Mucosa of descending colon (tissue), 3 donors: ENCODE results near the gene GDE1. TPM values are rescaled to one million over a fixed set of nuclear protein-coding genes. Genes with fewer than 3 reads are reported as not detected.

ENCODE experiments used
- ATAC-seq: fragments of 200-7000 bp; cut with Tn5 transposase; one replicate; pipeline ENCODE4 v1.9.1; 2020; ENCODE audit warnings: mild to moderate bottlenecking, moderate library complexity
- DNase-seq, 3 donors: peaks; one replicate each; pipeline ENCODE4 v3.0.0-alpha.2; 2020
- H3K36me3 ChIP-seq: fragments of 200-600 bp; one replicate; pipeline ENCODE4 v1.8.0; 2021; ENCODE audit warnings: low read depth, mild to moderate bottlenecking
- H3K4me1 ChIP-seq: fragments of 200-600 bp; one replicate; pipeline ENCODE4 v1.8.0; 2021; ENCODE audit warnings: low read depth, mild to moderate bottlenecking
- H3K4me3 ChIP-seq: fragments of 200-600 bp; one replicate; pipeline ENCODE4 v1.8.0; 2021; ENCODE audit warnings: mild to moderate bottlenecking
- H3K9me3 ChIP-seq: fragments of 200-600 bp; one replicate; pipeline ENCODE4 v1.8.0; 2021; ENCODE audit warnings: mild to moderate bottlenecking
- CTCF ChIP-seq: fragments of 200-600 bp; IDR thresholded peaks from one replicate; pipeline ENCODE4 v1.8.0; 2022; ENCODE audit warnings: antibody characterized with exemption, mild to moderate bottlenecking
- intact Hi-C, 2 donors: fragments of 100-400 bp; cut with DNase I in 1 of 2; cut with micrococcal nuclease in 1 of 2; formaldehyde crosslinking; loops; one replicate each; pipeline versions ENCODE4 v1.11.0 to v1.11.1; 2022; cut with DNase I, micrococcal nuclease
- total RNA-seq, 3 donors: library from RNA; stranded (reverse); fragmentation: NEBNext Ultra II Directional in 2 of 3; extraction: Animal tissue kit (Norgen Biotek cat#: 25700) in 2 of 3; gene quantifications; one replicate each; pipeline versions ENCODE4 v1.2.1 to v1.2.4, GENCODE V29; 2021 to 2023
- donor health status: DM: no; HTN: no; CAD: no; lungs with moderate emphysema.
- donor health status: DM: no; HTN: no; CAD: no.
- donor health status: DM: no; HTN: yes; CAD: no.

The GDE1 gene
- total RNA-seq, 3 donors from 2014 or later = 90.5 to 125 (median 106) TPM

- Histone ChIP-seq H3K4me1 (no peaks in the 10 kb centered on the region), H3K4me3 (no peak overlapping the region), H3K36me3 (no peaks in the 10 kb centered on the region), H3K9me3 (no peaks in the 10 kb centered on the region)
- no peak for TF ChIP-seq CTCF
- ATAC-seq (no peak), DNase-seq (no peak)
- intact Hi-C loops = no loop called here
These were observed 24.7 kb downstream of the GDE1 start for GRCh38 chr16:19497176-19497575.

- peaks cover 10% of the 10 kb centered on the region for H3K4me1 ChIP-seq
- ATAC-seq (no peak), DNase-seq (no peak)
- no peak for TF ChIP-seq CTCF
- intact Hi-C loops = no loop called here
- H3K9me3 ChIP-seq = no peaks in the 10 kb centered on the region
- H3K4me3 ChIP-seq = no peak overlapping the region
- H3K36me3 ChIP-seq = no peaks in the 10 kb centered on the region
These were observed 31.3 kb downstream of the GDE1 start for GRCh38 chr16:19490619-19491018.

- no peak for TF ChIP-seq CTCF
- Histone ChIP-seq H3K4me1 (peaks cover 10% of the 10 kb centered on the region), H3K36me3 (no peaks in the 10 kb centered on the region), H3K4me3 (no peak overlapping the region), H3K9me3 (no peaks in the 10 kb centered on the region)
- peak; percentile 82 to 86 (median 83) for DNase-seq
- intact Hi-C loops = no loop called here
- ATAC-seq = peak; percentile 94
These were observed 33.7 kb downstream of the GDE1 start for GRCh38 chr16:19488213-19488640.

- intact Hi-C loops = no loop called here
- Histone ChIP-seq H3K36me3 (no peaks in the 10 kb centered on the region), H3K4me3 (no peak overlapping the region), H3K4me1 (peaks cover 10% of the 10 kb centered on the region), H3K9me3 (no peaks in the 10 kb centered on the region)
- no peak for ATAC-seq
- DNase-seq = no peak
- TF ChIP-seq CTCF = no peak
These were observed 35.1 kb downstream of the GDE1 start for GRCh38 chr16:19486750-19487325.

GRCh38 chr16:19486051-19486450, 35.8 kb downstream of the GDE1 start:
- H3K4me1 ChIP-seq = peaks cover 10% of the 10 kb centered on the region
- no peaks in the 10 kb centered on the region for H3K9me3 ChIP-seq
- no peak for DNase-seq
- no peaks in the 10 kb centered on the region for H3K36me3 ChIP-seq
- H3K4me3 ChIP-seq = no peak overlapping the region
- TF ChIP-seq CTCF = no peak
- intact Hi-C loops = no loop called here
- ATAC-seq = no peak

- Histone ChIP-seq H3K4me3 (no peak overlapping the region), H3K9me3 (no peaks in the 10 kb centered on the region), H3K4me1 (peaks cover 10% of the 10 kb centered on the region), H3K36me3 (no peaks in the 10 kb centered on the region)
- no peak for TF ChIP-seq CTCF
- ATAC-seq (no peak), DNase-seq (no peak)
- intact Hi-C loops = no loop called here
These were observed 36.3 kb downstream of the GDE1 start for GRCh38 chr16:19485611-19486010.
